ENCODE results near the gene FBXO40. TPM values are rescaled to one million over a fixed set of nuclear protein-coding genes. Genes with fewer than 3 reads are reported as not detected.

The FBXO40 gene
- total and polyA plus RNA-seq, 2 donors (not counting 1 experiment from before 2014, with no cell fraction given), result not detected

- H2AFZ ChIP-seq (ENCODE audit: insufficient read depth, low read depth, low read length, poor library complexity, severe bottlenecking), result no peak overlapping the region
- Mint-ChIP-seq H3K4me3 (no peak overlapping the region), H3K27me3 (peaks cover 5% of the 10 kb centered on the region), H3K4me1 (no peaks in the 10 kb centered on the region), H3K9me3 (ENCODE audit: insufficient read depth) (no peaks in the 10 kb centered on the region), H3K27ac (no peak overlapping the region)
- no peak overlapping the region for H3K4me3 ChIP-seq (ENCODE audit: control extremely low read depth in 1 of 5, extremely low read depth in 1 of 5, insufficient read depth in 1 of 5, low read depth in 2 of 5, low read length in 4 of 5)
- CTCF ChIA-PET, result no interaction called here
- DNase-seq, result no peak
- intact Hi-C loops (cut with micrococcal nuclease), result no loop called here
- H3K27ac ChIP-seq (ENCODE audit: low read length in 2 of 2), result no peak overlapping the region
- no peaks in the 10 kb centered on the region for H3K27me3 ChIP-seq (replicated peaks in 1 of 4; ENCODE audit: control extremely low read depth in 1 of 4, control insufficient read depth in 3 of 4, insufficient read depth in 4 of 4, low read length in 3 of 4)
- no peaks in the 10 kb centered on the region for H3K9me3 ChIP-seq (ENCODE audit: control extremely low read depth in 1 of 3, control insufficient read depth in 2 of 3, insufficient read depth in 1 of 3, low read length in 2 of 3)
- no peaks in the 10 kb centered on the region for H3K4me1 ChIP-seq (ENCODE audit: control insufficient read depth in 2 of 2, insufficient read depth in 2 of 2, low read length in 2 of 2)
- POLR2A ChIA-PET, result no interaction called here
- H4K20me1 ChIP-seq (ENCODE audit: control insufficient read depth, insufficient read depth, low read length, poor library complexity, severe bottlenecking), result no peaks in the 10 kb centered on the region
- TF ChIP-seq, protein P1, sequence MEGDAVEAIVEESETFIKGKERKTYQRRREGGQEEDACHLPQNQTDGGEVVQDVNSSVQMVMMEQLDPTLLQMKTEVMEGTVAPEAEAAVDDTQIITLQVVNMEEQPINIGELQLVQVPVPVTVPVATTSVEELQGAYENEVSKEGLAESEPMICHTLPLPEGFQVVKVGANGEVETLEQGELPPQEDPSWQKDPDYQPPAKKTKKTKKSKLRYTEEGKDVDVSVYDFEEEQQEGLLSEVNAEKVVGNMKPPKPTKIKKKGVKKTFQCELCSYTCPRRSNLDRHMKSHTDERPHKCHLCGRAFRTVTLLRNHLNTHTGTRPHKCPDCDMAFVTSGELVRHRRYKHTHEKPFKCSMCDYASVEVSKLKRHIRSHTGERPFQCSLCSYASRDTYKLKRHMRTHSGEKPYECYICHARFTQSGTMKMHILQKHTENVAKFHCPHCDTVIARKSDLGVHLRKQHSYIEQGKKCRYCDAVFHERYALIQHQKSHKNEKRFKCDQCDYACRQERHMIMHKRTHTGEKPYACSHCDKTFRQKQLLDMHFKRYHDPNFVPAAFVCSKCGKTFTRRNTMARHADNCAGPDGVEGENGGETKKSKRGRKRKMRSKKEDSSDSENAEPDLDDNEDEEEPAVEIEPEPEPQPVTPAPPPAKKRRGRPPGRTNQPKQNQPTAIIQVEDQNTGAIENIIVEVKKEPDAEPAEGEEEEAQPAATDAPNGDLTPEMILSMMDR (IDR thresholded peaks at IDR 0.05), result no peak
- TF ChIP-seq EZH2 (IDR thresholded peaks at IDR 0.05; ENCODE audit: borderline replicate concordance, insufficient read depth, low read depth, low read length, poor library complexity, severe bottlenecking), result no peak
- H3K79me2 ChIP-seq (ENCODE audit: control insufficient read depth, insufficient read depth, low read length), result no peaks in the 10 kb centered on the region
- 98% methylated on average over 4 of the region's 4 CpGs for WGBS (ENCODE audit: insufficient coverage)
- no peak overlapping the region for H3K4me2 ChIP-seq (replicated peaks; ENCODE audit: low read depth, low read length, poor library complexity, severe bottlenecking)
- ATAC-seq (ENCODE audit: low read depth), result no peak
- H3K36me3 ChIP-seq (replicated peaks in 1 of 2; ENCODE audit: control extremely low read depth in 1 of 2, control insufficient read depth in 1 of 2, extremely low read depth in 1 of 2, insufficient read depth in 2 of 2, low read length in 1 of 2), result peaks cover 0 to 13% of the 10 kb centered on the region in 2 experiments
- H3K9ac ChIP-seq (ENCODE audit: low read length), result no peak overlapping the region
Measured at GRCh38 chr3:121626495-121626894, 33.3 kb downstream of the FBXO40 start.

GRCh38 chr3:121627211-121627610 lies 34.0 kb downstream of the FBXO40 start:
- Mint-ChIP-seq H3K4me1 (no peaks in the 10 kb centered on the region), H3K27me3 (no peaks in the 10 kb centered on the region), H3K4me3 (no peak overlapping the region), H3K9me3 (ENCODE audit: insufficient read depth) (no peaks in the 10 kb centered on the region), H3K27ac (no peak overlapping the region)
- Histone ChIP-seq H3K36me3 (replicated peaks in 1 of 2; ENCODE audit: control extremely low read depth in 1 of 2, control insufficient read depth in 1 of 2, extremely low read depth in 1 of 2, insufficient read depth in 2 of 2, low read length in 1 of 2) (peaks cover 0 to 21% of the 10 kb centered on the region in 2 experiments), H3K4me1 (ENCODE audit: control insufficient read depth in 2 of 2, insufficient read depth in 2 of 2, low read length in 2 of 2) (no peaks in the 10 kb centered on the region), H3K79me2 (ENCODE audit: control insufficient read depth, insufficient read depth, low read length) (no peaks in the 10 kb centered on the region), H3K27ac (ENCODE audit: low read length in 2 of 2) (no peak overlapping the region), H2AFZ (ENCODE audit: insufficient read depth, low read depth, low read length, poor library complexity, severe bottlenecking) (no peak overlapping the region), H3K4me3 (ENCODE audit: control extremely low read depth in 1 of 5, extremely low read depth in 1 of 5, insufficient read depth in 1 of 5, low read depth in 2 of 5, low read length in 4 of 5) (no peak overlapping the region), H4K20me1 (ENCODE audit: control insufficient read depth, insufficient read depth, low read length, poor library complexity, severe bottlenecking) (no peaks in the 10 kb centered on the region), H3K4me2 (replicated peaks; ENCODE audit: low read depth, low read length, poor library complexity, severe bottlenecking) (no peak overlapping the region), H3K27me3 (replicated peaks in 1 of 4; ENCODE audit: control extremely low read depth in 1 of 4, control insufficient read depth in 3 of 4, insufficient read depth in 4 of 4, low read length in 3 of 4) (no peaks in the 10 kb centered on the region), H3K9ac (ENCODE audit: low read length) (no peak overlapping the region), H3K9me3 (ENCODE audit: control extremely low read depth in 1 of 3, control insufficient read depth in 2 of 3, insufficient read depth in 1 of 3, low read length in 2 of 3) (no peaks in the 10 kb centered on the region)
- POLR2A ChIA-PET, result no interaction called here
- no peak for ATAC-seq (ENCODE audit: low read depth)
- CTCF ChIA-PET, result no interaction called here
- intact Hi-C loops (cut with micrococcal nuclease), result no loop called here
- no peak for DNase-seq
- WGBS (ENCODE audit: insufficient coverage), result 100% methylated on average over 2 of the region's 4 CpGs
- TF ChIP-seq EZH2 (IDR thresholded peaks at IDR 0.05; ENCODE audit: borderline replicate concordance, insufficient read depth, low read depth, low read length, poor library complexity, severe bottlenecking), result no peak
- TF ChIP-seq, protein P1 (IDR thresholded peaks at IDR 0.05), result no peak
